ENCODE results near the gene NR2F2.
A peak's percentile ranks its signal among the peaks of the same experiment; 100 is the strongest.

NR2F2 gene

GRCh38 chr15:96354731-96355567 is 24.4 kb downstream of the NR2F2 start:
- DNase-seq = no peak

- no peak for DNase-seq
Measured at GRCh38 chr15:96355568-96356187, 25.2 kb downstream of the NR2F2 start.

- peak in 4 of 5 donors; percentile 33 to 67 (median 46) for DNase-seq
Measured at GRCh38 chr15:96356494-96357455, 26.3 kb downstream of the NR2F2 start.

GRCh38 chr15:96358001-96358801 is 27.7 kb downstream of the NR2F2 start:
- no peak for DNase-seq

- DNase-seq = no peak
Measured at GRCh38 chr15:96358821-96359615, 28.5 kb downstream of the NR2F2 start.

- no peak for DNase-seq
Measured at GRCh38 chr15:96359616-96360521, 29.4 kb downstream of the NR2F2 start.

- DNase-seq = no peak
Measured at GRCh38 chr15:96360581-96361308, 30.2 kb downstream of the NR2F2 start.

GRCh38 chr15:96361309-96362010 is 31.0 kb downstream of the NR2F2 start:
- no peak for DNase-seq

GRCh38 chr15:96362011-96362754 is 31.7 kb downstream of the NR2F2 start:
- no peak for DNase-seq

GRCh38 chr15:96362755-96363651 is 32.5 kb downstream of the NR2F2 start:
- DNase-seq = no peak

- DNase-seq = no peak
Measured at GRCh38 chr15:96363707-96364106, 33.2 kb downstream of the NR2F2 start.

- DNase-seq = no peak
Measured at GRCh38 chr15:96365781-96366525, 35.5 kb downstream of the NR2F2 start.

GRCh38 chr15:96366526-96366877 is 36.0 kb downstream of the NR2F2 start:
- no peak for DNase-seq

- no peak for DNase-seq
Measured at GRCh38 chr15:96367311-96368200, 37.1 kb downstream of the NR2F2 start.

GRCh38 chr15:96369351-96369750 is 38.9 kb downstream of the NR2F2 start:
- no peak for DNase-seq
